Right atrium auricular region (tissue), 2 donors: ENCODE data around the gene ANTXR1. TPM values are rescaled to one million over a fixed set of nuclear protein-coding genes. Genes with fewer than 3 reads are reported as not detected.

Experiments
- DNase-seq: peaks from one replicate; pipeline ENCODE4 v3.0.0-alpha.2; 2019; ENCODE audit warnings: low spot score
- H3K27ac ChIP-seq, 2 donors: fragments of 200-600 bp; sonication (generic); 1 replicate in 1 of 2; 2 replicates in 1 of 2; pipeline ENCODE4 v1.5.1; 2016 to 2019
- H3K27me3 ChIP-seq, 2 donors: fragments of 200-600 bp; sonication (generic); one replicate each; pipeline versions ENCODE4 v1.5.1 to v1.6.0; 2017 to 2019
- H3K36me3 ChIP-seq: fragments of 200-600 bp; sonication (generic); one replicate; pipeline ENCODE4 v1.5.1; 2016
- H3K4me1 ChIP-seq, 2 donors: fragments of 200-600 bp; sonication (generic); one replicate each; pipeline versions ENCODE4 v1.5.1 to v1.6.0; 2017 to 2019
- H3K4me3 ChIP-seq, 2 donors: fragments of 200-600 bp; sonication (generic); 1 replicate in 1 of 2; 2 replicates in 1 of 2; pipeline ENCODE4 v1.5.1; 2017 to 2019; ENCODE audit warnings: mild to moderate bottlenecking in 1 of 2, moderate library complexity in 1 of 2
- H3K9me3 ChIP-seq, 2 donors: fragments of 200-600 bp; sonication (generic); one replicate each; pipeline ENCODE4 v1.5.1; 2019
- total RNA-seq, 2 donors: library from RNA; depleted of rRNA; stranded (reverse); fragments of >200 nt; gene quantifications; one replicate each; pipeline ENCODE4 v1.1.0, GENCODE V29; 2016
- TF ChIP-seq, protein P1 (sequence below), 2 donors: fragments of 200-600 bp; sonication (generic); IDR thresholded peaks; one replicate each; pipeline ENCODE4 v1.5.1; 2019; ENCODE audit warnings: antibody characterized with exemption in 2 of 2

ANTXR1 gene
- total RNA-seq, 2 donors from 2014 or later, result 27.3 to 52.2 TPM

DNA sequence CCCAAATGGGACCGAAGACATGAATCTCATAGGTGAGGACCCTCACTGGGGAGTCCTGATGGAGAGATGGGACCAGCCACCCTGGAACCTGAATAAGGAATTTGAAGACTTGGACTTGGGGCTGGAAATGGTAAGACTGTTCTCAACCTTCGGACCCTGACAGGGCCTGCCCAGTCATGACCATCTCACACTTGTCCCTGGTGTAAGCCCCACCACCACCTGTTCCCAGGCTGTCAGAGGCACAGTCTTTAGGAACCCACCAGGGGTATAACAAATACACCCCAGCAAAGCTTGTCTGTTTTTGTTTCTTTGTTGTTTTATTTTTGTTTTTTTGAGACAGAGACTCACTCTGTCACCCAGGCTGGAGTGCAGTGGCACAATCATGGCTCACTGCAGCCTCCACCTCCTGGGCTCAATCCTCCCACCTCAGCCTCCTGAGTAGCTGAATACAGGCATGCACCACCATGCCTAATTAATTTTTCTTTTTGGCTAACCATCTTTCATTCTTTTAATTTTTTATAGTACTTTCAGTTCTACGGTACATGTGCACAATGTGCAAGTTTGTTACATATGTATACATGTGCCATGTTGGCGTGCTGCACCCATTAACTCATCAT, 267.9 kb downstream of the ANTXR1 start:
- no peaks in the 10 kb centered on the region for H3K9me3 ChIP-seq
- TF ChIP-seq, protein P1, sequence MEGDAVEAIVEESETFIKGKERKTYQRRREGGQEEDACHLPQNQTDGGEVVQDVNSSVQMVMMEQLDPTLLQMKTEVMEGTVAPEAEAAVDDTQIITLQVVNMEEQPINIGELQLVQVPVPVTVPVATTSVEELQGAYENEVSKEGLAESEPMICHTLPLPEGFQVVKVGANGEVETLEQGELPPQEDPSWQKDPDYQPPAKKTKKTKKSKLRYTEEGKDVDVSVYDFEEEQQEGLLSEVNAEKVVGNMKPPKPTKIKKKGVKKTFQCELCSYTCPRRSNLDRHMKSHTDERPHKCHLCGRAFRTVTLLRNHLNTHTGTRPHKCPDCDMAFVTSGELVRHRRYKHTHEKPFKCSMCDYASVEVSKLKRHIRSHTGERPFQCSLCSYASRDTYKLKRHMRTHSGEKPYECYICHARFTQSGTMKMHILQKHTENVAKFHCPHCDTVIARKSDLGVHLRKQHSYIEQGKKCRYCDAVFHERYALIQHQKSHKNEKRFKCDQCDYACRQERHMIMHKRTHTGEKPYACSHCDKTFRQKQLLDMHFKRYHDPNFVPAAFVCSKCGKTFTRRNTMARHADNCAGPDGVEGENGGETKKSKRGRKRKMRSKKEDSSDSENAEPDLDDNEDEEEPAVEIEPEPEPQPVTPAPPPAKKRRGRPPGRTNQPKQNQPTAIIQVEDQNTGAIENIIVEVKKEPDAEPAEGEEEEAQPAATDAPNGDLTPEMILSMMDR (IDR thresholded peaks at IDR 0.05), result no peak
- no peak for DNase-seq
- no peaks in the 10 kb centered on the region for H3K36me3 ChIP-seq
- H3K4me1 ChIP-seq, result no peaks in the 10 kb centered on the region
- no peak overlapping the region for H3K27ac ChIP-seq
- no peak overlapping the region for H3K4me3 ChIP-seq
- H3K27me3 ChIP-seq, result no peaks in the 10 kb centered on the region

DNA sequence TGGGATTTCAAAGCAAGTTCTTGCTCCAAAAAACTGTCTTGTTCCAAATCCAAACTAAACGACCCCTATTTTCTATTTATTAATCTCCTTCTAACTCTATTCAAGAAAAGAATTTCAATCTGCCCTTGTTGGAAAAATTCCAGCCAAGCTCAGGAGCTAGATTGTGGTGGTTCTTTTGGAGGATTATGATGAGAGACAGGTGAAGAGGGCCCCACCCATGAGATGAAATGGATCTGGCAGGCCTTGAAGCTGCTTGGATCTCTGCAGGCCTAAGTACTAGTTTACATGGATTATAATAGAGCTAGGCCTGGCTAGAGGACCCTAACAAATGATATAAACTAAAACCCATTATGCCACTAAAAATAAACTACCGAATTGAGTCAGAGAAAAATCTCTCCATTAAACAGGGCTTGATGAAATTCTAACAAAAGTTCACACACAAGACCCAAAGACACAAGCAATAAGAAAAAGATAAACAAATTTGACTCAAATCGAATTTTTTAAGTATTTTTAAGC, 272.5 kb downstream of the ANTXR1 start:
- H3K27me3 ChIP-seq, result no peaks in the 10 kb centered on the region
- H3K27ac ChIP-seq, result no peak overlapping the region
- no peaks in the 10 kb centered on the region for H3K36me3 ChIP-seq
- H3K4me1 ChIP-seq, result no peaks in the 10 kb centered on the region
- H3K9me3 ChIP-seq, result no peaks in the 10 kb centered on the region
- TF ChIP-seq, protein P1 (IDR thresholded peaks at IDR 0.05), result no peak
- no peak for DNase-seq
- no peak overlapping the region for H3K4me3 ChIP-seq

DNA sequence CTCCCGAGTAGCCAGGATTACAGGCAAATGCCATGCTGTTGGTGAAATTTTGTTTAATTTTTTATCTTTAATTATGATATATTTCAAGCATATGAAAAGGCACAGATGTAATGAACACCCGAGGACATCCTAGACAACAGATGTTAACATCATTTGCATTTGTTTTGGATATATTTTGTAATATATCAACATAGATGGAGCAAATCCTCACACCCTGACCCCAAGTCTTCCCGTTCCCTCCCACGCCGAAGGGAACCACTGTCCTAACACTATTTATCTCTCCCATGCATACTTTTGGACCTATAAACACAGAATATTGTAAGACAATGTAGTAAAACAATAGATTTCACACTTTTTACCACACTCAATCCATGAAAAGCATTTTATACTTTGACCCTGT, 274.6 kb downstream of the ANTXR1 start:
- Histone ChIP-seq H3K4me3 (no peak overlapping the region), H3K9me3 (no peaks in the 10 kb centered on the region), H3K27ac (no peak overlapping the region), H3K27me3 (no peaks in the 10 kb centered on the region), H3K4me1 (peaks cover 0 to 17% of the 10 kb centered on the region in 2 donors), H3K36me3 (no peaks in the 10 kb centered on the region)
- DNase-seq, result no peak
- TF ChIP-seq, protein P1 (IDR thresholded peaks at IDR 0.05), result no peak

DNA sequence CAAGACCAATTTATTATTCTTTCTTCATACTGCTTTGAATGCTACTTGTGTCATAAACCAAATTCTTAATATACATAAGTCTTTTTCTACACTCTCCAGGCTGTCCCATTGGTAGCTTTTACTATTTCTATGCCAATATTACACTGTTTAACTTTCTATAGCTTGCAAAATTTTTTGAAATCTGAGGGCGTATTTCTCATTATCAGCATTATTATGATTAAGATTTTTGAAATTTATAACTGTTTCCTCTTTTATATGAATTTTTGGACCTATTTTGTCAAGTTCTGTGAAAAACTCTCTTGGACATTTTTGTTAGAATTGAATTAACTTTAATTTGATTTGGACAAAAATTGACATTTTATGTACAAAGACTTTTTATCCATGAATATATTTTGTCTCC, 275.4 kb downstream of the ANTXR1 start:
- Histone ChIP-seq H3K27ac (no peak overlapping the region), H3K9me3 (no peaks in the 10 kb centered on the region), H3K4me1 (peaks cover 0 to 17% of the 10 kb centered on the region in 2 donors), H3K27me3 (no peaks in the 10 kb centered on the region), H3K4me3 (no peak overlapping the region), H3K36me3 (no peaks in the 10 kb centered on the region)
- TF ChIP-seq, protein P1 (IDR thresholded peaks at IDR 0.05), result no peak
- DNase-seq, result no peak

DNA sequence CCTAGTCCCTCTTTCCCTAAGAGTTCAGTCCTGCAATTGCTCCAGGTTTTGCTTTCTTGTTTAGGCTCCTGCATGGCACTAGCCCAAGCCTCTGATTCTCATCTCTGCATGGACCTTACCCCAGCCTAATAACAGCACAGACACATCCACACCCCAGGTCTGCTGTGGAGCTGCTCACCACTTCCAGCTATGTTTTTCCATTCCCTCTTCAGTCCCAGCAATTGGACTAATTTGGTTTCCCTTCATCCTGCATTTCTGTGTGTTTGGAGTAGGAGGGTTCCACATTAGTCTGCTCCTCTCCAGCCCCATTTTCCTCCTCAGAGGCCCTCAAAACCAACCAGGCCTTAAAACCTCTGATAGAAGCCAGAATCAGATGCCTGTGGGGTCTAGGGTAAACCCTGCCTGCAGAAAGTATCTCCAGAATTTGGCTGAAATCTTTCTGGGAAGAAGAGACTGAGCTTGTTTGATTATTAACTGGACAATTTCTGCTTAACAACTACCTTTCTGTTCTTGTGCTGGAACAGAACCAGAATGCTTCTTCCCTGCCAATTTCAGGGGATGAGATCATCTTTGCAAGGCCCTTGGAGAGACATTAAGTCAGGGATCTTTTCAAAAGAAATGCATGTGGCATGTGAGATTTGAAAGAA, 278.1 kb downstream of the ANTXR1 start:
- DNase-seq, result no peak
- Histone ChIP-seq H3K36me3 (no peaks in the 10 kb centered on the region), H3K9me3 (no peaks in the 10 kb centered on the region), H3K4me1 (peaks cover 0 to 17% of the 10 kb centered on the region in 2 donors), H3K4me3 (no peak overlapping the region), H3K27ac (peak overlapping the region in 1 of 2 donors; percentile 7), H3K27me3 (no peaks in the 10 kb centered on the region)
- TF ChIP-seq, protein P1 (IDR thresholded peaks at IDR 0.05), result no peak
